ENCODE data around the gene PMPCA. TPM values are rescaled to one million over a fixed set of nuclear protein-coding genes. Genes with fewer than 3 reads are reported as not detected.

The PMPCA gene
- polyA plus RNA-seq, 1 of the 3 experiments (the other 2 are of a cell fraction), result 125 TPM

GRCh38 chr9:136372006-136372405 is 38.5 kb upstream of the PMPCA start:
- WGBS (ENCODE audit: low lambda C conversion rate), result 96% methylated on average over 7 of the region's 21 CpGs
- Histone ChIP-seq H3K27ac (ENCODE audit: low read depth in 2 of 2, low read length in 1 of 2) (peak overlapping the region in 1 of 2 experiments; percentile 90; a peak in 2 of 4 replicates), H3K27me3 (ENCODE audit: insufficient read depth) (no peaks in the 10 kb centered on the region), H3K4me3 (ENCODE audit: low read depth in 2 of 2, low read length in 1 of 2) (no peak overlapping the region), H3K4me1 (ENCODE audit: control insufficient read depth in 1 of 2, insufficient read depth in 2 of 2, low read depth in 1 of 2, low read length in 1 of 2) (peaks cover 0 to 43% of the 10 kb centered on the region in 2 experiments; a peak in 1 of 4 replicates), H3F3A (replicated peaks; ENCODE audit: insufficient read depth) (no peaks in the 10 kb centered on the region), H3K9me3 (no peaks in the 10 kb centered on the region), H3K9ac (no peak overlapping the region), H4K20me1 (ENCODE audit: insufficient read depth) (no peaks in the 10 kb centered on the region), H3K4me2 (no peak overlapping the region), H3K36me3 (replicated peaks in 1 of 2; ENCODE audit: control insufficient read depth in 1 of 2, insufficient read depth in 2 of 2, low read length in 1 of 2) (peaks cover 0 to 15% of the 10 kb centered on the region in 2 experiments), H3K79me2 (ENCODE audit: insufficient read depth) (no peaks in the 10 kb centered on the region), H3K9me2 (no peaks in the 10 kb centered on the region), H2AFZ (ENCODE audit: low read depth) (no peak overlapping the region)
- POLR2A ChIA-PET, result interaction anchor here (0.9 to 3.7 kb wide), 4 partner anchors 9 to 26 kb away, joined by 3 to 36 read pairs (median 4); partner anchors contain the start of gene DNLZ
- DNase-seq, result no peak
- CTCF ChIA-PET, result interaction anchor here (0.9 to 5.5 kb wide), 15 partner anchors 9 to 138 kb away, joined by 3 to 65 read pairs (median 6); partner anchors contain the start of genes DNLZ, GPSM1 and SNAPC4
- TF ChIP-seq EP300 (IDR thresholded peaks at IDR 0.05; ENCODE audit: borderline replicate concordance in 1 of 2, low read depth in 1 of 2, low read length in 1 of 2), result no peak
- TF ChIP-seq SIN3A (IDR thresholded peaks at IDR 0.05; ENCODE audit: borderline replicate concordance, low read depth, low read length), result no peak
- TF ChIP-seq YY1 (IDR thresholded peaks at IDR 0.05; ENCODE audit: low read depth), result no peak
- TF ChIP-seq ZBTB33 (IDR thresholded peaks at IDR 0.05; ENCODE audit: borderline replicate concordance, low read depth), result no peak
- no peak for TF ChIP-seq CTCF (IDR thresholded peaks at IDR 0.05)
- no peak for TF ChIP-seq CHD2 (IDR thresholded peaks at IDR 0.05; ENCODE audit: low read length, partially characterized antibody)
- no peak for TF ChIP-seq NFIC (IDR thresholded peaks at IDR 0.05; ENCODE audit: borderline replicate concordance)
- TF ChIP-seq RAD21 (IDR thresholded peaks at IDR 0.05; ENCODE audit: low read length), result no peak
- TF ChIP-seq USF1 (IDR thresholded peaks at IDR 0.05; ENCODE audit: borderline replicate concordance, low read depth), result no peak
- TF ChIP-seq REST (IDR thresholded peaks at IDR 0.05; ENCODE audit: low read depth, low read length), result no peak
- no peak for TF ChIP-seq PBX3 (IDR thresholded peaks at IDR 0.05)
- no peak for TF ChIP-seq NRF1 (IDR thresholded peaks at IDR 0.05; ENCODE audit: low read depth, low read length)
- TF ChIP-seq GATA2 (CRISPR knock-in tag; IDR thresholded peaks at IDR 0.05), result no peak
- TF ChIP-seq MXI1 (IDR thresholded peaks at IDR 0.05; ENCODE audit: low read depth, low read length), result no peak
- TF ChIP-seq TCF12 (IDR thresholded peaks at IDR 0.05), result no peak
- TF ChIP-seq TEAD4 (IDR thresholded peaks at IDR 0.05; ENCODE audit: borderline replicate concordance, insufficient read depth), result no peak

Measured in SK-N-SH (cell line).